OCI-LY7 (cell line): Measurements from ENCODE around the gene KNDC1. TPM values are rescaled to one million over a fixed set of nuclear protein-coding genes. Genes with fewer than 3 reads are reported as not detected.

Source experiments
- BruUV-seq: library from RNA; stranded (reverse); fragments of 400-500 nt; replicated peaks from 2 replicates; lab custom pipeline; 2021; lab: Mats Ljungman, UMichigan
- CTCF ChIA-PET: fragments of 300-600 bp; sonication (Branson Sonifier 250); formaldehyde crosslinking; loops from one replicate; lab custom pipeline; 2022; ENCODE audit warnings: antibody characterized with exemption; ENCODE audit not compliant: unreplicated experiment; lab: Charles Lee
- POLR2A ChIA-PET: fragments of 300-600 bp; sonication (Branson Sonifier 250); formaldehyde crosslinking; loops from one replicate; lab custom pipeline; 2022; ENCODE audit warnings: antibody characterized with exemption; lab: Charles Lee
- DNase-seq: peaks from one replicate; pipeline ENCODE4 v3.0.0-alpha.2; 2015; ENCODE audit warnings: low spot score
- H2AFZ ChIP-seq: fragments of 200-600 bp; sonication (generic), shearing (Covaris generic); 2 replicates; pipeline ENCODE4 v1.6.1; 2014; ENCODE audit warnings: mild to moderate bottlenecking, antibody characterized with exemption, low read length, moderate library complexity
- H3K27ac ChIP-seq: fragments of 200-600 bp; sonication (generic); 2 replicates; pipeline ENCODE4 v1.5.1; 2014; ENCODE audit warnings: mixed run types, low read depth, mild to moderate bottlenecking, moderate library complexity, low read length, inconsistent platforms; ENCODE audit not compliant: poor library complexity, severe bottlenecking
- H3K36me3 ChIP-seq: fragments of 200-600 bp; sonication (generic); 2 replicates; pipeline ENCODE4 v1.6.1; 2014; ENCODE audit warnings: mild to moderate bottlenecking, antibody characterized with exemption, low read length, moderate library complexity, mixed read lengths; ENCODE audit not compliant: insufficient read depth
- H3K4me1 ChIP-seq: fragments of 200-600 bp; sonication (generic); 2 replicates; pipeline ENCODE4 v1.5.1; 2014; ENCODE audit warnings: mild to moderate bottlenecking, low read length; ENCODE audit not compliant: insufficient read depth, poor library complexity, severe bottlenecking
- H3K4me2 ChIP-seq: fragments of 200-600 bp; sonication (generic); 2 replicates; pipeline ENCODE4 v1.6.1; 2014; ENCODE audit warnings: mild to moderate bottlenecking, low read length
- H3K4me3 ChIP-seq: fragments of 200-600 bp; sonication (generic); 2 replicates; pipeline ENCODE4 v1.5.1; 2014; ENCODE audit warnings: mild to moderate bottlenecking, low read depth, low read length; ENCODE audit not compliant: poor library complexity, severe bottlenecking
- H3K79me2 ChIP-seq: fragments of 200-600 bp; sonication (generic); 2 replicates; pipeline ENCODE4 v1.6.1; 2016; ENCODE audit warnings: low read depth, mild to moderate bottlenecking, low read length, moderate library complexity, mixed read lengths; ENCODE audit not compliant: insufficient read depth
- H3K9me2 ChIP-seq: fragments of 200-600 bp; sonication (generic); 2 replicates; pipeline ENCODE4 v1.6.1; 2016; ENCODE audit warnings: mild to moderate bottlenecking, low read length, mixed read lengths; ENCODE audit not compliant: insufficient read depth
- H3K9me3 ChIP-seq: fragments of 200-600 bp; sonication (generic); 2 replicates; pipeline ENCODE4 v1.6.1; 2014; ENCODE audit warnings: mild to moderate bottlenecking, mixed run types, low read length, mixed read lengths
- H4K20me1 ChIP-seq: fragments of 200-600 bp; sonication (generic); 2 replicates; pipeline ENCODE4 v1.6.1; 2014; ENCODE audit warnings: mild to moderate bottlenecking, antibody characterized with exemption, low read length, moderate library complexity, mixed read lengths; ENCODE audit not compliant: insufficient read depth
- CTCF ChIP-seq: fragments of 200-600 bp; sonication (generic); conservative IDR thresholded peaks from 2 replicates; pipeline ENCODE4 v1.5.1; 2014; ENCODE audit warnings: mild to moderate bottlenecking, antibody characterized with exemption, low read length, moderate library complexity, mixed read lengths
- EZH2phosphoT487 ChIP-seq: fragments of 200-600 bp; sonication (generic); IDR thresholded peaks from 2 replicates; pipeline ENCODE4 v1.6.1; 2018; ENCODE audit warnings: low read depth, borderline replicate concordance, mild to moderate bottlenecking, mixed run types, antibody characterized with exemption, low read length, moderate library complexity, mixed read lengths
- intact Hi-C: fragments of 100-400 bp; cut with micrococcal nuclease; formaldehyde crosslinking; loops from one replicate; pipeline ENCODE4 v1.10.0; 2022; ENCODE audit not compliant: unreplicated experiment
- total RNA-seq, 2 experiments: library from RNA; depleted of rRNA in 1 of 2; stranded (reverse); fragments of >200 nt in 1 of 2; shearing (Covaris generic) in 1 of 2; gene quantifications; 2 replicates each; pipeline ENCODE4 v1.2.3, GENCODE V29; 2014 to 2022

KNDC1 gene
- total RNA-seq, 2 experiments from 2014 or later: not detected

DNA sequence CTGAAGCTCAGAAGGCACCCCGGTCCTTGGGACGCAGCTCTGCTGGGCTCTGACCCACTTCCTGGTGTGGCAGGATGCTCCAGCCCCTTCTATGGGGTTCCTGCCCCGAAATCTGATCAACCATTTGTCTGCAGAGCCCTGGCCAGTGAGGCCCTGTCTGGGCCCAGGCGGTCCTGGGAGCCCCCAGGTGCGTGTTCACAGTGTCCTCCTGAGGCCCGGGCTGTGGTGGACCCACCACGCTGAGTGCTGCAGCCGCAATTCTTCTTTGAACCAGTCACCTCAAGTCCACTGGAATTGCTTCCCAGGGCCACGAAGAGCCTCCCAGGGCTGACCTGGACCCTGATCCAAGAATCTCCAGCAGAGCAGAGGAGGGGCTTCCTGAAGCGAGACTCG is 19.1 kb downstream of the KNDC1 start:
- no peak overlapping the region for H3K4me3 ChIP-seq
- 0 out of 2 replicates have a peak, but pooled peaks cover 7% of the 10 kb centered on the region for H3K9me3 ChIP-seq
- H3K27ac ChIP-seq: no peak overlapping the region
- H3K9me2 ChIP-seq: no peaks in the 10 kb centered on the region
- no peaks in the 10 kb centered on the region for H3K79me2 ChIP-seq
- TF ChIP-seq EZH2phosphoT487 (no peak), CTCF (no peak)
- no peaks in the 10 kb centered on the region for H3K4me1 ChIP-seq
- no peak overlapping the region for H3K4me2 ChIP-seq
- CTCF ChIA-PET: no interaction called here
- no peaks in the 10 kb centered on the region for H4K20me1 ChIP-seq
- intact Hi-C loops: no loop called here
- no peaks in the 10 kb centered on the region for H3K36me3 ChIP-seq
- DNase-seq: no peak
- POLR2A ChIA-PET: no interaction called here
- no peak overlapping the region for H2AFZ ChIP-seq
- BruUV-seq: no TSS peak

GRCh38 chr10:133179651-133180050 is 19.6 kb downstream of the KNDC1 start:
- no peak overlapping the region for H2AFZ ChIP-seq

More at GRCh38 chr10:133179651-133180050, 19.6 kb downstream of the KNDC1 start:
- Histone ChIP-seq H3K4me3 (no peak overlapping the region), H3K9me2 (no peaks in the 10 kb centered on the region), H3K79me2 (no peaks in the 10 kb centered on the region), H3K27ac (no peak overlapping the region), H3K9me3 (0 out of 2 replicates have a peak, but pooled peaks cover 7% of the 10 kb centered on the region), H3K4me1 (no peaks in the 10 kb centered on the region), H4K20me1 (no peaks in the 10 kb centered on the region), H3K4me2 (no peak overlapping the region), H3K36me3 (no peaks in the 10 kb centered on the region)
- TF ChIP-seq EZH2phosphoT487: no peak
- no peak for TF ChIP-seq CTCF
- ChIA-PET POLR2A (no interaction called here), CTCF (no interaction called here)
- no peak for DNase-seq
- BruUV-seq: no TSS peak
- intact Hi-C loops: no loop called here
